ENCODE data around the gene PLPP1.
"Not testable (repeated sequence)": the region's sequence is repeated elsewhere in the genome, so short reads cannot be mapped to it uniquely, and the experiment has no call there.

The PLPP1 gene

DNA sequence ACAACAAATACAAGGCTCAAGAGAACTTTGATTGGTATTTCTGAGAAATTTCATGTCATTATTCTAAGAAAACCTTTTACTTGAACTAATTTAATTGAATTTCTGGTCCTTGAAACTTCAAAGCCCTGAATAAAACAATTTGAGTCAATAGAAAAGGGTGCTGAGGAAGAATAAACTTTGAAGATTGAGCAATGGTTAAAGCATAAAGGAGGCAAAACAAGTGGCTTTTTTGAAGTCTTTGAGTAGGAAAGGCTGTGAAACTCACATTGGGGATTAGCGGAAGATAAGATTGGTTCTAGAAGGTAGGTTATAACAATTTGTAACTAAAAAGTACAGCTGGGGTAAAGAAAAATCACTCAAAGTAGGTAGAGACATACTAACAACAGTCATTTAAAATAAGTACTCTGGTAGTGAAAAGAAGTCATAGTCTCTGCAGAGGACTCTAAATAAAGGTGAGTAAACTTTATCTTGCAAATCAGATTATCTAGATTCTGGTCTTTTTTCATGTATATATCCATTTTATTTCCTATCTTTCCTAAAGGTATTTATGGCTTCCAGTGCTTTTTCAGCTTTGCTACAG is 6.4 kb upstream of the PLPP1 start:
- no peak overlapping the region for H3K27ac ChIP-seq (ENCODE audit: low read depth, low read length)
- H3K4me1 ChIP-seq (ENCODE audit: insufficient read depth, low read length), result no peaks in the 10 kb centered on the region
- no peaks in the 10 kb centered on the region for H3K9me3 ChIP-seq (ENCODE audit: low read length)
- H3K36me3 ChIP-seq (ENCODE audit: insufficient read depth, low read length), result no peaks in the 10 kb centered on the region
- H3K9ac ChIP-seq (ENCODE audit: low read length), result no peak overlapping the region
- H3K27me3 ChIP-seq (ENCODE audit: control insufficient read depth in 1 of 2, insufficient read depth in 2 of 2, low read length in 2 of 2), result no peaks in the 10 kb centered on the region
- no peak overlapping the region for H3K4me3 ChIP-seq (ENCODE audit: low read depth in 1 of 2, low read length in 2 of 2)

DNA sequence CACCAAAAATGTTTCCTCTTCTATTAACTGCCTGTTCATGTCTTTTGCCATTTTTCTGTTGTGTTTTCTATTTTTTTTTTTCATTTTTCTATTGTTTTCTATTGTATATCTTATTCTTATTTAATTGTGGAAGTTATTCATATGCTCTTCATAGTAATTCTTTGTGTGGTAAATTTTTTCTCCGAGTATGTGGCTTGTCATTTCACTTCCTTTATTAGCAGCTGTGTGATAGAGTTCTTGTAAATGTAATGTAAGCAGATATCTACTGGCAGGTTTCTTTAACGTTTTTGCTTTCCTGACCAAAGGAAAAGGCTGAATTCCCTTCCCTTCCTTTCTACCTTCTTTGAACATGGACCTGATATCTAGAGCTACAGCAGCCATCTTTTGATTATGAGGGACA is 5.8 kb upstream of the PLPP1 start:
- H3K36me3 ChIP-seq (ENCODE audit: insufficient read depth, low read length), result no peaks in the 10 kb centered on the region
- H3K27ac ChIP-seq (ENCODE audit: low read depth, low read length), result no peak overlapping the region
- no peak overlapping the region for H3K4me3 ChIP-seq (ENCODE audit: low read depth in 1 of 2, low read length in 2 of 2)
- H3K4me1 ChIP-seq (ENCODE audit: insufficient read depth, low read length), result peaks cover 5% of the 10 kb centered on the region
- H3K9ac ChIP-seq (ENCODE audit: low read length), result no peak overlapping the region
- no peaks in the 10 kb centered on the region for H3K27me3 ChIP-seq (ENCODE audit: control insufficient read depth in 1 of 2, insufficient read depth in 2 of 2, low read length in 2 of 2)
- no peaks in the 10 kb centered on the region for H3K9me3 ChIP-seq (ENCODE audit: low read length)

DNA sequence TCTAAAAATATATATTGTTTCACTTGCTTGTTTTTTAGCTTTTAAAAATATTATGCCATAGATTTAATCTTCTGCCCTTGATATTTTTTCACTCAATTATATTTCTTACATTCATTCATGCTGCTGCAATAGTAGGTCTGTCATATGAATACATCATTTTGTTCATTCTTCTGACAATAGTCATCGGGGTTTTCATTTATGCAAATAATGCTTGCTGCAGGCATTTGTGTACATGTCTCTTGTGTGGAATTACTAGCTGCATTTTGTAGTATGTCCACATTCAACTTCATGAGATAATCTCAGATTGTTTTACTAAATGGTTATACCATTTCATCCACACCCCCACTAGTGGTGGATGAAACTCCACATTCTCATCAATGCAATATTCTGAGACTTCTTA is 5.3 kb upstream of the PLPP1 start:
- no peaks in the 10 kb centered on the region for H3K27me3 ChIP-seq (ENCODE audit: control insufficient read depth in 1 of 2, insufficient read depth in 2 of 2, low read length in 2 of 2)
- H3K9me3 ChIP-seq (ENCODE audit: low read length), result no peaks in the 10 kb centered on the region
- no peak overlapping the region for H3K4me3 ChIP-seq (ENCODE audit: low read depth in 1 of 2, low read length in 2 of 2)
- H3K4me1 ChIP-seq (ENCODE audit: insufficient read depth, low read length), result peaks cover 9% of the 10 kb centered on the region
- H3K9ac ChIP-seq (ENCODE audit: low read length), result no peak overlapping the region
- H3K36me3 ChIP-seq (ENCODE audit: insufficient read depth, low read length), result no peaks in the 10 kb centered on the region
- H3K27ac ChIP-seq (ENCODE audit: low read depth, low read length), result no peak overlapping the region

DNA sequence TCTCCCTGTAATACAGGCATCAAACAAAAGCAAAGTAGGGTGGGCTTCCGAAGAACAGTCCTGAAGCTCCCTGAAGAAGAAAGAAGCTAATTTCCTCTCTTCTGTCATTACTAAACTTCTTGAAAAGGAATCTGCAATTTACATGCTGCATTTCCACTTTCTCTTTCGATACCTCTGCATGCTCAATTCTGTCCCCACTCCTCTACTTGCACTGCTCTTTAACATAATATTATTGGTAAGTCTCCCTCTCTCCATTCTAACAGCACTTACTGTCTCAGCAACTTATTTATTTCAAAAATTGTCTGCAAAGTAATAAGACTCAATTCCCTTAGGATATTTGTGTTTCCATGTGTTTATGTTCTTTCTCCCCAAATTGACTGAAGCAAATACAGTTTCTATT is 3.9 kb upstream of the PLPP1 start:
- Histone ChIP-seq H3K27me3 (ENCODE audit: control insufficient read depth in 1 of 2, insufficient read depth in 2 of 2, low read length in 2 of 2) (no peaks in the 10 kb centered on the region), H3K4me3 (ENCODE audit: low read depth in 1 of 2, low read length in 2 of 2) (no peak overlapping the region), H3K9me3 (ENCODE audit: low read length) (no peaks in the 10 kb centered on the region), H3K4me1 (ENCODE audit: insufficient read depth, low read length) (peaks cover 9% of the 10 kb centered on the region), H3K9ac (ENCODE audit: low read length) (no peak overlapping the region), H3K36me3 (ENCODE audit: insufficient read depth, low read length) (no peaks in the 10 kb centered on the region), H3K27ac (ENCODE audit: low read depth, low read length) (no peak overlapping the region)

DNA sequence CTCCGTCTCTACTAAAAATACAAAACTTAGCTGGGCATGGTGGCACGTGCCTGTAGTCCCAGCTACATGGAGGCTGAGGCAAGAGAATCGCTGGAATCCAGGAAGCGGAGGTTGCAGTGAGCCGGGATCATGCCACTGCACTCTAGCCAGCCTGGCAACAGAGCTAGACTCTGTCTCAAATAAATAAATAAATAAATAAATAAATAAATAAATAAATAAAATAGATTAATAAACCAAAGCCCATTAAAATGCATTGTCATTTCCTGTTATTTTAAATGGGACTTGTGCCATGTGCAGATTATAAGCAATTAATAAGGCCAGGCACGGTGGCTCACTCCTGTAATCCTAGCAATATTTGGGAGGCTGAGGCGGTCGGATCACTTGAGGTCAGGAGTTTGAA is 2.6 kb upstream of the PLPP1 start:
- not testable (repeated sequence) for H3K4me3 ChIP-seq (ENCODE audit: low read depth in 1 of 2, low read length in 2 of 2); H3K36me3 ChIP-seq (ENCODE audit: insufficient read depth, low read length); H3K4me1 ChIP-seq (ENCODE audit: insufficient read depth, low read length); H3K27ac ChIP-seq (ENCODE audit: low read depth, low read length); H3K27me3 ChIP-seq (ENCODE audit: control insufficient read depth in 1 of 2, insufficient read depth in 2 of 2, low read length in 2 of 2); H3K9me3 ChIP-seq (ENCODE audit: low read length); H3K9ac ChIP-seq (ENCODE audit: low read length)

DNA sequence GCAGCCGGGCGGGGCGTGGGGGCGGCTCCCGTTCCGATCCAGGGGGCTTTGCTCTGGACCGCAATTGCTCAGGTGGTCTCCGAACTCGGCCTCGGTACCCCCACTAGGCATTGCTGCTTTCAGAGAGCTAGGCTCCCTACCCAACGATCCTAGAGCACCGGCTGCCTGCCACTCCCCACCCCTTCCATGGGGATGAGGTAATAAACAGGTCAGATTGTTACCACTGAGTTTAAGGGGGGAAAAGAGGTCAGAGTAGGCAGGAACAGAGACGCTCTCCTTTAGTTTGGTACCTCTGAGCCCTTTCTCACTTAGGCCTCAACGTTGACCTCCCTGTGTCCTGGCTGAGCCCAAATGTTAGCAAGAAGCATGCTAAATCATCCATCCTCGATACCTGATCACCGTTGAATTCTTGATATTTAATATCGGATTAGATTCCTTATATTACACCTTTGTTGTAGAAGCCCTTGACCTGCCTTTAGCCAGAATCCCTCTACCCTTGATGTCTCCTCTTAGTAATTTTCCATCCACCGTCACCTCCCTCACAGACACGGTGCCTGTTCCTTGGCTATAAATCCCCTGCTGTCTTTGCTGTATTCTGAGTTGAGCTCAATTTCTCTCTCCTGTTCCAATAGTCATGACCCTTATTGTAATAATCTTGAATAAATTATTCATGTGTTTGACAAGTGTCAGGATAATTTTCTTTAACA is 588 bp upstream of the PLPP1 start:
- Histone ChIP-seq H3K27ac (ENCODE audit: low read depth, low read length) (peak overlapping the region; percentile 72), H3K9me3 (ENCODE audit: low read length) (no peaks in the 10 kb centered on the region), H3K4me3 (ENCODE audit: low read depth in 1 of 2, low read length in 2 of 2) (peak overlapping the region; percentile 67 to 99), H3K27me3 (ENCODE audit: control insufficient read depth in 1 of 2, insufficient read depth in 2 of 2, low read length in 2 of 2) (no peaks in the 10 kb centered on the region), H3K36me3 (ENCODE audit: insufficient read depth, low read length) (no peaks in the 10 kb centered on the region), H3K9ac (ENCODE audit: low read length) (peak overlapping the region; percentile 47), H3K4me1 (ENCODE audit: insufficient read depth, low read length) (peaks cover 26% of the 10 kb centered on the region)

DNA sequence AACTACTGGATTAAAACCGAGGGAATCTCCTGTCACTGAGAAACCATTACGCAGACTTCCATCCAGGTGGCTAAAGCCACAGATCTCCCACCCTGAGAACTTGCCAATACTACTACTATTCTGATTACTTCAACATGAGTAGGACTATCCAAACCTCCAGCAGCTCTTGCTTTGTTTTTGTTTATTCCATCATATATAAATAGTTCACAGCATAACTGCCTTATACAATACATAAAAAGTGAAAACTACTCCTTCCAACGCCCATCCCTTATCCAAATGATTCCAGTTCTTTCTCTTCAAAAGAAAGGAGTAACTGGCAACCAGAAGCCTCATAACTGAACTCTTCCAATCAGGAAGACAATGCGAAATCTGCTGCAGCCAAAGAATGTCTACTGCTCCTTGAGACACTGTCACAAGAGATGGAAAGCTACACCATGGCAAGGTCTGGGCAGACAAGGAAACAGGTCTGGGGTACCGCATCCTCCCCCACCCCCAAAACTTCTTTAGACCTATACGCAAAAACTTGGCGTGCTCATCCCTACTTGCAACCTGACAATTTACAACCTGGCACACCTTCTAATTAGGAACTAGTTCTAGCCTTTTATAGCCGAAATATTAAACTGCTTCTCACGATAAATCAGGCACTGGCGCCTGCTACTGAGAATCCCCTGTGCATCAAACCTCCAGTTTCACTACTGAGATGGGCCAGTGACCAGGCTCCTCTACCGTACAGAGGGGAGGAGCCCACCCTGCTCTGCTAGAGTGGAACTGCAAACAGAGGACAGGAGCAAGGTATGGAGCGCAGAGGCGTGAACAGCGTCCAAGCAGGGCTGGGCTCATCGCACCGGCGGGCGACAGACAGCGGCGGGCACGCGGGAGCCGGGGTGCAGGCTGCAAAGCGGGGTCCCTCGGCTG is 986 bp downstream of the PLPP1 start:
- H3K27ac ChIP-seq (ENCODE audit: low read depth, low read length), result peak overlapping the region; percentile 72
- no peaks in the 10 kb centered on the region for H3K27me3 ChIP-seq (ENCODE audit: control insufficient read depth in 1 of 2, insufficient read depth in 2 of 2, low read length in 2 of 2)
- H3K4me3 ChIP-seq (ENCODE audit: low read depth in 1 of 2, low read length in 2 of 2), result peak overlapping the region; percentile 67 to 99
- H3K36me3 ChIP-seq (ENCODE audit: insufficient read depth, low read length), result no peaks in the 10 kb centered on the region
- peaks cover 31% of the 10 kb centered on the region for H3K4me1 ChIP-seq (ENCODE audit: insufficient read depth, low read length)
- H3K9ac ChIP-seq (ENCODE audit: low read length), result peak overlapping the region; percentile 94
- no peaks in the 10 kb centered on the region for H3K9me3 ChIP-seq (ENCODE audit: low read length)

DNA sequence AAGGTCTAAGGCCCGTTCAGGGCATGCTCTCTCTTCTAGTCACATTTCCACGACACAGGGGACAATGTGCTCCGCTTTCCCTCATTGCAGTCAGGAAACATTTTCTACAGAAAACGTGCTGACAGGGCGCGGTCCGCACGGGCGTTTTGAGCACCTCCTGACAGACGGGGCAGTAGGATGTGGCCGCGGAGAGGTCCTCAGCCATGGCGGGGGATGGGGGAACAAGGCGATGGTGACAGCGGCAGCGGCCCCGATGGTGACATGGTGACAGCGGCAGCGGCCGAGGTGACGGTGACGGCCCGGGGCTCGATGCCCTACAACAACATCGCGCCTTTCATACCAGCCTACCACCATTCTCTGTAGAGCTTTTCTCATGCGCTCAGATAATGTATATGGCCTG is 4.1 kb downstream of the PLPP1 start:
- no peaks in the 10 kb centered on the region for H3K36me3 ChIP-seq (ENCODE audit: insufficient read depth, low read length)
- H3K9ac ChIP-seq (ENCODE audit: low read length), result no peak overlapping the region
- no peaks in the 10 kb centered on the region for H3K27me3 ChIP-seq (ENCODE audit: control insufficient read depth in 1 of 2, insufficient read depth in 2 of 2, low read length in 2 of 2)
- H3K9me3 ChIP-seq (ENCODE audit: low read length), result no peaks in the 10 kb centered on the region
- H3K27ac ChIP-seq (ENCODE audit: low read depth, low read length), result no peak overlapping the region
- H3K4me1 ChIP-seq (ENCODE audit: insufficient read depth, low read length), result peaks cover 41% of the 10 kb centered on the region
- H3K4me3 ChIP-seq (ENCODE audit: low read depth in 1 of 2, low read length in 2 of 2), result no peak overlapping the region

DNA sequence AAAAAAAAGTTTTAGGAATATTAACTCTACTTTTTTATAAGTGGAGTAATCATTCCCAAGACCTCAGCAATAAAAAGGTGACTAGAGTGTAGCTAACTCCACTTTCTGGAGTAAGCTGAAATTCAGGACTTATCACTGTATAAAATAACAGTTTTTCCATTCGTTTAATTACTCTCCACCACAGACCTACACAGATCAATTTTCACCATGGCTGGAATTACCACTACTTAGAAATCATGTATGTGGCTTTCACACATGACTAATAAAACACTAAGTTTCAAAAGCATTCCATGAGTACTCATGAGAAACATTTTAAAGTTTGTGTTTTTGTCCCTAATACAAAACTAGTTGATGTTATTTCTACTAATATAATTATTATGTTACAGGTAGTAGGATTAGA is 9.9 kb downstream of the PLPP1 start:
- no peak overlapping the region for H3K27ac ChIP-seq (ENCODE audit: low read depth, low read length)
- H3K9me3 ChIP-seq (ENCODE audit: low read length), result no peaks in the 10 kb centered on the region
- H3K36me3 ChIP-seq (ENCODE audit: insufficient read depth, low read length), result no peaks in the 10 kb centered on the region
- H3K27me3 ChIP-seq (ENCODE audit: control insufficient read depth in 1 of 2, insufficient read depth in 2 of 2, low read length in 2 of 2), result no peaks in the 10 kb centered on the region
- H3K4me3 ChIP-seq (ENCODE audit: low read depth in 1 of 2, low read length in 2 of 2), result no peak overlapping the region
- no peak overlapping the region for H3K9ac ChIP-seq (ENCODE audit: low read length)
- H3K4me1 ChIP-seq (ENCODE audit: insufficient read depth, low read length), result peaks cover 36% of the 10 kb centered on the region

DNA sequence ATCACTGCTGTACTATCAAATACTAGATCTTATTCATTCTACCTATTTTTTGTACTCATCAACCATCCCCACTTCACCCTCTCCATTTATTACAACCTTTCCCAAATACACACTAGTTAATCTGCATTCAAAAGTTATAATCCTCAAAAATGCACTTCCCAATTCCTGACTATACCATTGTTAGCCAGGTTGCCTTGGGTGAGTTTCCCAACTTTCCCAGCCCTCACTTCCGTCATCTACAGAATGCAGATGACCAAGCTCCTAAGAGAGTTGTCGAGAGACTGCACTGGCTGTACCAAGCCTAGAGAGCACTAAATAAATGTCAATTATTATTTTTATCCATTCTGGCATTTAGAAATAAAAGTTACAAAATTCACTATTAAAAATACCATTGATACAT is 11.5 kb downstream of the PLPP1 start:
- Histone ChIP-seq H3K36me3 (ENCODE audit: insufficient read depth, low read length) (no peaks in the 10 kb centered on the region), H3K4me3 (ENCODE audit: low read depth in 1 of 2, low read length in 2 of 2) (no peak overlapping the region), H3K9ac (ENCODE audit: low read length) (no peak overlapping the region), H3K9me3 (ENCODE audit: low read length) (no peaks in the 10 kb centered on the region), H3K27ac (ENCODE audit: low read depth, low read length) (no peak overlapping the region), H3K27me3 (ENCODE audit: control insufficient read depth in 1 of 2, insufficient read depth in 2 of 2, low read length in 2 of 2) (no peaks in the 10 kb centered on the region), H3K4me1 (ENCODE audit: insufficient read depth, low read length) (peaks cover 38% of the 10 kb centered on the region)

DNA sequence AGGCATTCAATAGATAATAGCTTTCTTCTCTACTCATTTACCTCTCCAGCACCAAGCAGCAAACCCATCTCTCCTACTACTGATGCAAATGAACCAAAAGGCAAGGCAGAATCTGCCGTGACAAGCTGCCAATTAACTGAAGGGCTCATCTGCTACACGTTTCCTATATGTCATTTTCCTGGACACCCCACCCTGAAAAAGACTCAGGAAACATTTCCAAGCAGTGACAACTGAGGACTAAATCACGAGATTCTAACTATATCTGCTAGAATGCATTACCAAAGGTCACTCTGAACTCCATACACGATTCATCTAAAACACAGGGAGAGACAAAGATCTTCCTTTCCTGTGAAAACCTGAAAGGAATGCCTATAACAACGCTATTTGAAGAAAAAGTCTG is 12.9 kb downstream of the PLPP1 start:
- Histone ChIP-seq H3K4me3 (ENCODE audit: low read depth in 1 of 2, low read length in 2 of 2) (no peak overlapping the region), H3K9me3 (ENCODE audit: low read length) (no peaks in the 10 kb centered on the region), H3K9ac (ENCODE audit: low read length) (no peak overlapping the region), H3K4me1 (ENCODE audit: insufficient read depth, low read length) (peaks cover 42% of the 10 kb centered on the region), H3K27me3 (ENCODE audit: control insufficient read depth in 1 of 2, insufficient read depth in 2 of 2, low read length in 2 of 2) (no peaks in the 10 kb centered on the region), H3K27ac (ENCODE audit: low read depth, low read length) (no peak overlapping the region), H3K36me3 (ENCODE audit: insufficient read depth, low read length) (no peaks in the 10 kb centered on the region)

Data from muscle layer of colon (tissue), 2 donors.